Lower leg skin (tissue), 4 donors: ENCODE results near the gene RNASE9. TPM values are rescaled to one million over a fixed set of nuclear protein-coding genes. Genes with fewer than 3 reads are reported as not detected.

ENCODE experiments used
- DNase-seq, 2 donors: peaks; one replicate each; pipeline ENCODE4 v3.0.0-alpha.2; 2019; ENCODE audit warnings: low spot score in 2 of 2
- H3K4me3 ChIP-seq: fragments of 200-600 bp; sonication (generic); 2 replicates; pipeline ENCODE4 v1.5.1; 2017; ENCODE audit warnings: mild to moderate bottlenecking, low read depth; ENCODE audit not compliant: poor library complexity, severe bottlenecking
- CTCF ChIP-seq, 3 donors: fragments of 450-650 bp; IDR thresholded peaks; one replicate each; pipeline ENCODE4 v1.5.1; 2016; ENCODE audit warnings: antibody characterized with exemption in 3 of 3, mild to moderate bottlenecking in 3 of 3, moderate library complexity in 2 of 3
- POLR2A ChIP-seq, 2 donors: fragments of 450-650 bp; IDR thresholded peaks; one replicate each; pipeline ENCODE4 v1.6.1; 2016 to 2017; ENCODE audit warnings: antibody characterized with exemption in 2 of 2, mild to moderate bottlenecking in 1 of 2, moderate library complexity in 1 of 2
- WGBS, 2 donors: methylation state at CpG; one replicate each; pipeline ENCODE4 v1.1.5; 2018; 5-methylcytosine and 5-hydroxymethylcytosine counted together
- intact Hi-C: fragments of 100-400 bp; cut with DNase I; formaldehyde crosslinking; loops from one replicate; pipeline ENCODE4 v1.15.0; 2023; ENCODE audit warnings: low total_unique reads
- total RNA-seq, 4 donors: library from RNA; depleted of rRNA; stranded (reverse); fragments of >200 nt; gene quantifications; one replicate each; pipeline ENCODE4 v1.1.0, GENCODE V29; 2016

The RNASE9 gene
- total RNA-seq = not detected

GRCh38 chr14:20560961-20561360, at the start of gene RNASE9:
Gene RNASE9, minus strand, starts transcription at chr14:20561047.
- DNase-seq = no peak
- intact Hi-C loops = no loop called here
- no peak for TF ChIP-seq POLR2A (IDR thresholded peaks at IDR 0.05)
- no peak for TF ChIP-seq CTCF (IDR thresholded peaks at IDR 0.05)
- H3K4me3 ChIP-seq = no peak within 1 kb of the TSS
- WGBS, 2 donors = 82 to 88% methylated on average over 3 of the region's 3 CpGs

GRCh38 chr14:20610002-20610765, 49.3 kb upstream of the RNASE9 start:
- DNase-seq = peak; percentile 78 to 95
- peak overlapping the region; percentile 70 for H3K4me3 ChIP-seq
- intact Hi-C loops = loop anchor here (5.0 kb wide), 2 partner anchors 77 to 278 kb away; partner anchors contain the start of genes ANG and CCNB1IP1
- TF ChIP-seq POLR2A (IDR thresholded peaks at IDR 0.05) = no peak
- 7 to 9% methylated on average over 27 of the region's 27 CpGs for WGBS, 2 donors

GRCh38 chr14:20609215-20610001, 48.6 kb upstream of the RNASE9 start:
- TF ChIP-seq CTCF (IDR thresholded peaks at IDR 0.05) = peak in 2 of 3 donors; percentile 15 to 81
- no peak for TF ChIP-seq POLR2A (IDR thresholded peaks at IDR 0.05)
- intact Hi-C loops = loop anchor here (5.0 kb wide), 2 partner anchors 78 to 277 kb away; partner anchors contain the start of genes ANG and CCNB1IP1
- DNase-seq = peak; percentile 83 to 91
- WGBS, 2 donors = 1% methylated on average over 44 of the region's 44 CpGs
- peak overlapping the region; percentile 70 for H3K4me3 ChIP-seq

- no peak for DNase-seq
- intact Hi-C loops = no loop called here
- 67 to 71% methylated on average over 7 of the region's 7 CpGs for WGBS, 2 donors
Observed at GRCh38 chr14:20608383-20609110, 47.7 kb upstream of the RNASE9 start.

GRCh38 chr14:20607617-20608016, 46.8 kb upstream of the RNASE9 start:
- TF ChIP-seq POLR2A (IDR thresholded peaks at IDR 0.05) = no peak
- no peak for TF ChIP-seq CTCF (IDR thresholded peaks at IDR 0.05)
- DNase-seq = no peak
- intact Hi-C loops = no loop called here
- 66 to 76% methylated on average over 5 of the region's 5 CpGs for WGBS, 2 donors
- no peak overlapping the region for H3K4me3 ChIP-seq

More at GRCh38 chr14:20608383-20609110, 47.7 kb upstream of the RNASE9 start:
- no peak overlapping the region for H3K4me3 ChIP-seq
- no peak for TF ChIP-seq CTCF (IDR thresholded peaks at IDR 0.05)
- no peak for TF ChIP-seq POLR2A (IDR thresholded peaks at IDR 0.05)

- DNase-seq = no peak
- 74% methylated on average over 2 of the region's 2 CpGs for WGBS, 2 donors
- TF ChIP-seq CTCF (IDR thresholded peaks at IDR 0.05) (no peak), POLR2A (IDR thresholded peaks at IDR 0.05) (no peak)
- no peak overlapping the region for H3K4me3 ChIP-seq
- intact Hi-C loops = no loop called here
Observed at GRCh38 chr14:20606902-20607242, 46.0 kb upstream of the RNASE9 start.
